HG03469 (cell line): Measurements from ENCODE around the gene ADGRL2.

Source experiments
- ATAC-seq: cut with Tn5 transposase; IDR thresholded peaks from one replicate; pipeline ENCODE4 v1.9.1; 2021; ENCODE audit warnings: mild to moderate bottlenecking, moderate library complexity, moderate number of reproducible peaks; ENCODE audit not compliant: unreplicated experiment

The ADGRL2 gene

GRCh38 chr1:81974883-81975555 lies 174.3 kb downstream of the ADGRL2 start:
- ATAC-seq, result no peak

DNA sequence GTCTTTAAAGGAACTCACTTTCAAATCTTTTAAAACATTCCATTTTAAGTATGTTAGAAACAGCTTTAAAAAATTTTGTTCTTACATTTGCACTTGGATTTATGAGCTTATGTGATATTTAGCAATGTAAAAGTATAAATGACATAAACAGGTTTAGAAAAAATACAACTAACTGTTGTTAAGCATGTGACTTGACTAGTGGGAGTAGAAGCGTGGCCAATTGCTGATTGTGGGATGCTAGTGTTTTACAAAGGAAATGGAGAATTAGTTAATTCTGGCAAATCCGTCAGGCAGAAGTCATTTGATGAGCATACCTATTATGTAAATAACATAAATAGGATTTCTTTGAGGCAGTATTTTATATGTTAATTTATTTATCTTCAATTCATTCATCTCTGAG lies 175.8 kb downstream of the ADGRL2 start:
- ATAC-seq, result no peak

DNA sequence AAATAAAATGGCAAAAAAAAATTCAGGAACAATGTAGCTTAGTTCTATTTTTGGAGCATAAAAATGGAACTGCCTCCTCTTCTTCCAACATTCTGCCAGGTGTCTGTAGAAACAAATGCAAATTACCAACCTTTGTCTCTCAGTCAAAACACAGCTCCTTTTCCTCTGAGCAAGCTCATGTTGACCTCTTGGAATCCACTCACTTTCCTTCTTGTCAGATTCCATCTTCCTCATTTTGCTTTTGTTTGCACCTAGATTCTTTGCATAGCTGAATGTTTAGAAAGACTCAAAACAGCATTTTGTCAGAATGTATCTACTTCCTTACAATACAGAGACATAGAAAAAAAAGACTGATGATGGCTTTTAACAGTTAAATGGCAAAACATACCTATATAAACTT lies 178.2 kb downstream of the ADGRL2 start:
- ATAC-seq, result no peak

GRCh38 chr1:81982523-81982922 lies 181.8 kb downstream of the ADGRL2 start:
- no peak for ATAC-seq

DNA sequence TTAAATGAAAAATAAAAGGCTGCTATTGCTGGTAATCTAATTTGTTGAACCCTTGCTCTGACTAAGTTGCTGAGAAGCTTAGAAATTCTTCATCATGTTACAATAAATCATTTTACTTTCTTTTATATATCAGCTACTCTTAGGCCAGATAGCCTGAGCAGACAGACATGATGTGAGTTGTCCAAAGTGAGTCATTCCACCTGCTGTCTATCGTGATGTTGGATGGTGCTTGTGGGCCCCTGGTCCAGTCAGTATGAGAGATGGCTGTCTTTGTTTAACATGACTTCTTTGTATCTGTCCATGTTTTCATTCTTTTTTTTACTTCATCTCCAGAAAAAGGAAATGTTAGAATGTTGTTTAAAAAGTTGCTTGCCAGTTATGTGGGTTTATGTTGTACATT lies 188.8 kb downstream of the ADGRL2 start:
- ATAC-seq, result no peak

- ATAC-seq, result no peak
Observed at GRCh38 chr1:81990241-81990640, 189.5 kb downstream of the ADGRL2 start.

- ATAC-seq, result no peak
Observed at GRCh38 chr1:81998165-81998564, 197.4 kb downstream of the ADGRL2 start.

DNA sequence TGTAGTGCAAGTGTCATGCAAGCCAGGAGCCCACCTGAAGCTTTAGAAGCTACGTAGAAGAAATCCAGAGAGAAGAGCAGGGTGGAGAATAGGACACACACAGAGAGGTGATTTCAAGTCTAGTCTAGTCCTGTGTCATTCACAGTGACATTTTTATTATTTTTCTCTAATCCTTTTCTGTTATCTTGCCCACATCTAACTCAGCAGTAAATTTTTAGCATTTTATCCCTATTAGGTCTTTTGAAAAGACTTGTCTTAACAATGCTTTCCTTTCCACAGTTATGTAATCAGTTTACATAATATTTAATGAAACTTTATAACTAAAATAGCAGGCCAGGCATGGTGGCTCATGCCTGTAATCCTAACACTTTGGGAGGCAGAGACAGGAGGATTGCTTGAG lies 198.6 kb downstream of the ADGRL2 start:
- ATAC-seq, result no peak

DNA sequence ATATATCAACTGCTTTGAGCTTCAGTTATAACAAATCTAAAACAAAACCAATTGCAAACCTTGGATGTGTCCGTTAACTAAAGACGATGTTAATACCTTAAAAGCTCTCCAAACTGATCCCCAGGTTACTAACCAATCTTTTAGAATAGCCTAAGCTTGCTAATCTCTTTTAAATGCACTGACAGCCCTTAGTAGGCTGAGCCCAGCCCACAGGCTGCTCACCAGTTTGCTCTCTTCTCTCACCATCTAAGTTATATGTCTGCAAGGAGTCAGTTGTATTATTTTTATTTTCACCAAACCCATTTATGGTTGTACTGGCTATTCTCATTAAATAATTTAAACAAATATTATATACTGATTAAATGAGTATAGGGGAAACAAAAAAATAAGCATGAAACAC lies 199.5 kb downstream of the ADGRL2 start:
- no peak for ATAC-seq

DNA sequence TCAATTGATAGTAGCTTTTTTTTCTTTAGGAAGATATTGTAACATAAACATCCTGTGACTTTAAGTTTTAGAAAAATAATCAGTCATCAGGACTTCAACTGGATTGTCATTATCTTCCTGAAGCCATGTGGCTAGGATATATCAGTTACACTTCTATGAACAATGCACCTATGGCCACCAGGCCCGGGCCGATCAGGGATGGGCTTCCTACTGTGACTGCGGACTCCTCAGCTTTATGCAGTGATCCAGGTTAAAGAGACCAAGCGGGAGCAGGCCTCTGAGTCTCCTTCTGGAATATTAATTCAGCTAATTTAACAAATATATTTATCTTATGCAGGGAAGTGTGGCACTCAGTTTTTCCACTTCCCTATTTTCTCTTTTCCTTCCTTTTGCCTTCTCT lies 200.6 kb downstream of the ADGRL2 start:
- ATAC-seq, result no peak

DNA sequence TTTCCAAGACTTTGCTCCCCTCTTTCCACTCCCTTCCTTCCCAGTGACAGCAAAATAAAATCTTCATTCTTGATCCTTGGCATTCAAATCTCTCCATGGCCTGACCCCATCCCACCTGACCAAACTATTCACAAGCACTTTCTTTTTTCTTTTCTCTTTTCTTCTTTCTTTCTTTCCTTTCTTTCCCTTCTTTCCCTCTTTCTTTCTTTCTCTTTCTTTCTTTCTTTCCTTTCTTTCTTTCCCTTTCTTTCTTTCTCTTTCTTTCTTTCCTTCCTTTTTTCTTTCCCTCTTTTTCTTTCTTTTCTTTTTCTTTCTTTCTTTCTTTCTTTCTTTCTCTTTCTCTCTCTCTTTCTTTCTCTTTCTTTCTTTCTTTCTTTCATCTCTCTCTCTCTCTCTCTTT lies 207.1 kb downstream of the ADGRL2 start:
- ATAC-seq, result no peak

GRCh38 chr1:82013702-82014101 lies 213.0 kb downstream of the ADGRL2 start:
- ATAC-seq, result no peak

DNA sequence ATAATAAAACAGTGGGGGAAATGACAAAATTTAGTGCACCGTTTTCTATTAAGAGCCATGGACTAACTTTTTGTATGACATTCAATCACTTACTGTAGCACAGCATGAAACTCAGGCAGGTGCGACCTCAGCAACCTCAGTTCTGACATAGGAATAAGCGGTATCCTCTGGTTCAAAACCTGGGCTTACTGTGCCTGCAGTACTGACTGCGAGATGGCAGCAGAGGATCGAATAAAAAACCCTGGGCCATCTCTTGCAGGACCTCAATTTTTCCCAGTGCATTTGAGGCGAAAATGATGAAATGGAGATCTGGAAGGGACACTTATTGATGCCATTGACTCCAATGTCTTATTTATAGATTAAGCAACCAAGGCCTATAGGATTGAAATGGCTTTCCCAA lies 214.7 kb downstream of the ADGRL2 start:
- ATAC-seq, result no peak

GRCh38 chr1:82018319-82018718 lies 217.6 kb downstream of the ADGRL2 start:
- no peak for ATAC-seq

DNA sequence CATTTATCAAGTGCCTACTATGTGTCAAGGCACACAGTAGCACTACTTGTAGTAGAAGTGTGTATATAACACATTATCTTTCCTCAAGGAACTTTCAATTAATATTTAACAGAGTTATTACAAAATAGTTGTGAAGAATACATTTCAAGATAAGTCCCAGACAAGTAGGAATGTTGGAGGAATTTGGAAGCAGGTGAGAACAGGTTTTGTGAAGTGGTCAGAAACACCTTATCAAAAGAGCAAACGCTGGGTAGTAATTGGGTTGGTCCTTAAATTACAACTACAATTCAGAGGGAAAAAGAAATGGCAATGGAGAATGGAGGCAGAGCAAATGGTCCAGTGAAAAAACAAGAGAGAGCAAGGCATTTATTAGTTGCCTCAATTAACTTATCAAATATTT lies 218.8 kb downstream of the ADGRL2 start:
- no peak for ATAC-seq

- ATAC-seq, result no peak
Observed at GRCh38 chr1:82030830-82031229, 230.1 kb downstream of the ADGRL2 start.

GRCh38 chr1:82032068-82032467 lies 231.3 kb downstream of the ADGRL2 start:
- ATAC-seq, result no peak

DNA sequence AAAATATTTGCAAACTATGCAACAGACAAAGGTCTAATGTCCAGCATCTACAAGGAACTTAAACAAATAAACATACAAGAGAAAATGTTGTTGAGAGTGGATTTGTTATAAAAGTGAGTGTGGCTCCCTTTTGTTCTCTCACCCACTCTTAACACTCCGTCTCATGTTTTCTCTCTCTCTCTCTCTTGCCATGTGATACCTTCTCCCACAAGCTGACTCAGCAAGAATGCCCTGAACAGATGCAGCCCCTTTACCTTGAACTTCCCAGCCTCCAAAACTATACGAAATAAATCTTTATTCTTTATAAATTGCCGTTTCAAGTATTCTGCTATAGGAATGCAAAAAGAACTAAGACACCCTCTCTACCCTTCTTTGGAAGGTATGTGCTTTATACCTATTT lies 234.1 kb downstream of the ADGRL2 start:
- no peak for ATAC-seq
